MM.1S (cell line): ENCODE results near the gene TPI1.

Experiments
- EZH2phosphoT487 ChIP-seq: fragments of 300-600 bp; sonication (generic); IDR thresholded peaks from 2 replicates; pipeline ENCODE4 v1.6.1; 2018; ENCODE audit warnings: antibody characterized with exemption, low read length
- TF ChIP-seq, protein P1 (sequence below): fragments of 300-600 bp; sonication (generic); IDR thresholded peaks from 2 replicates; pipeline ENCODE4 v1.5.1; 2016; ENCODE audit warnings: antibody characterized with exemption, low read length, mixed read lengths

DNA sequence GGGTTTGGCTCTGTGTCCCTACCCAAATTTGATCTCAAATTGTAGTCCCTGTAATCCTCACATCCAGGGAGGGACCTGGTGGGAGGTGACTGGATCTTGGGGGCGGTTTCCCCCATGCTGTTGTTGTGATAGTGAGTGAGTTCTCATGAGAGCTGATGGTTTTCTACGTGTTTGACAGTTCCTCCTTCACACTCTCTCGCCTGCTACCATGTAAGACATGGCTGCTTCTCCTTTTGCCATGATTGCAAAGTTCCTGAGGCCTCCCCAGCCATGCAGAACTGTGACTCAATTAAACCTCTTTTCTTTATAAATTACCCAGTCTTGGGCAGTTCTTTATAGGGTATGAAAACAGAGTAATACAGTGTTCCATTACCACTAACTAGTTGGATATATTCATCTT lies 27.0 kb downstream of the TPI1 start:
- no peak for TF ChIP-seq EZH2phosphoT487
- TF ChIP-seq, protein P1, sequence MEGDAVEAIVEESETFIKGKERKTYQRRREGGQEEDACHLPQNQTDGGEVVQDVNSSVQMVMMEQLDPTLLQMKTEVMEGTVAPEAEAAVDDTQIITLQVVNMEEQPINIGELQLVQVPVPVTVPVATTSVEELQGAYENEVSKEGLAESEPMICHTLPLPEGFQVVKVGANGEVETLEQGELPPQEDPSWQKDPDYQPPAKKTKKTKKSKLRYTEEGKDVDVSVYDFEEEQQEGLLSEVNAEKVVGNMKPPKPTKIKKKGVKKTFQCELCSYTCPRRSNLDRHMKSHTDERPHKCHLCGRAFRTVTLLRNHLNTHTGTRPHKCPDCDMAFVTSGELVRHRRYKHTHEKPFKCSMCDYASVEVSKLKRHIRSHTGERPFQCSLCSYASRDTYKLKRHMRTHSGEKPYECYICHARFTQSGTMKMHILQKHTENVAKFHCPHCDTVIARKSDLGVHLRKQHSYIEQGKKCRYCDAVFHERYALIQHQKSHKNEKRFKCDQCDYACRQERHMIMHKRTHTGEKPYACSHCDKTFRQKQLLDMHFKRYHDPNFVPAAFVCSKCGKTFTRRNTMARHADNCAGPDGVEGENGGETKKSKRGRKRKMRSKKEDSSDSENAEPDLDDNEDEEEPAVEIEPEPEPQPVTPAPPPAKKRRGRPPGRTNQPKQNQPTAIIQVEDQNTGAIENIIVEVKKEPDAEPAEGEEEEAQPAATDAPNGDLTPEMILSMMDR: no peak
